Liver (tissue), 3 donors: Measurements from ENCODE around the gene EAF1.

Experiments used
- CTCF ChIP-seq: fragments of 150-350 bp; IDR thresholded peaks from 2 replicates; pipeline ENCODE4 v1.5.1; 2017; ENCODE audit warnings: improper control_type of control experiment, low read depth, low read length; ENCODE audit not compliant: missing input control
- EGR1 ChIP-seq, 2 donors: IDR thresholded peaks; 2 replicates each; pipeline ENCODE4 v1.6.1; 2016 to 2018; ENCODE audit warnings: antibody characterized with exemption in 2 of 2, low read depth in 2 of 2
- RAD21 ChIP-seq, 2 donors: IDR thresholded peaks; 2 replicates each; pipeline ENCODE4 v1.6.1; 2016; ENCODE audit warnings: antibody characterized with exemption in 2 of 2, mild to moderate bottlenecking in 2 of 2
- donor health status: healthy.
- donor health status: healthy.

GRCh38 chr3:15433531-15433930, 6.1 kb downstream of the EAF1 start:
- TF ChIP-seq CTCF (no peak), RAD21 (IDR thresholded peaks at IDR 0.05) (no peak), EGR1 (IDR thresholded peaks at IDR 0.05; ENCODE audit: low read depth in 2 of 2) (no peak)
